GM21717 (cell line): Measurements from ENCODE around the gene KCNT1.

Experiments used
- ATAC-seq: cut with Tn5 transposase; IDR thresholded peaks from one replicate; pipeline ENCODE4 v1.9.1; 2021; ENCODE audit warnings: mild to moderate bottlenecking, moderate library complexity; ENCODE audit not compliant: unreplicated experiment

KCNT1 gene

GRCh38 chr9:135793221-135794056 lies 91.5 kb downstream of the KCNT1 start:
- ATAC-seq: no peak

GRCh38 chr9:135794057-135794335 lies 92.0 kb downstream of the KCNT1 start:
- ATAC-seq: no peak

- ATAC-seq: no peak
These were observed 92.4 kb downstream of the KCNT1 start for GRCh38 chr9:135794361-135794885.

GRCh38 chr9:135795391-135795790 lies 93.4 kb downstream of the KCNT1 start:
- no peak for ATAC-seq

GRCh38 chr9:135796784-135797485 lies 95.0 kb downstream of the KCNT1 start:
- no peak for ATAC-seq

GRCh38 chr9:135797507-135798262 lies 95.7 kb downstream of the KCNT1 start:
- ATAC-seq: no peak

- ATAC-seq: no peak
These were observed 96.2 kb downstream of the KCNT1 start for GRCh38 chr9:135798263-135798585.

GRCh38 chr9:135799261-135799660 lies 97.3 kb downstream of the KCNT1 start:
- no peak for ATAC-seq

- no peak for ATAC-seq
These were observed 99.1 kb downstream of the KCNT1 start for GRCh38 chr9:135801070-135801469.

GRCh38 chr9:135802876-135803419 lies 101.0 kb downstream of the KCNT1 start:
- ATAC-seq: no peak

- no peak for ATAC-seq
These were observed 101.5 kb downstream of the KCNT1 start for GRCh38 chr9:135803441-135803840.

GRCh38 chr9:135804581-135805421 lies 102.8 kb downstream of the KCNT1 start:
- no peak for ATAC-seq

- ATAC-seq: no peak
These were observed 103.5 kb downstream of the KCNT1 start for GRCh38 chr9:135805422-135806022.

- no peak for ATAC-seq
These were observed 107.2 kb downstream of the KCNT1 start for GRCh38 chr9:135809166-135809565.

GRCh38 chr9:135810806-135811575 lies 109.0 kb downstream of the KCNT1 start:
- no peak for ATAC-seq

- ATAC-seq: no peak
These were observed 109.8 kb downstream of the KCNT1 start for GRCh38 chr9:135811801-135812200.

- no peak for ATAC-seq
These were observed 111.0 kb downstream of the KCNT1 start for GRCh38 chr9:135812961-135813360.

- no peak for ATAC-seq
These were observed 111.8 kb downstream of the KCNT1 start for GRCh38 chr9:135813671-135814290.
